Stimulated activated CD4-positive, alpha-beta T cell treated with anti-CD3 and anti-CD28 coated beads, TNF-alpha, amount 100 ng/mL, for 24 hours (primary cell): ENCODE results near the gene RIN1.
A peak's percentile ranks its signal among the peaks of the same experiment; 100 is the strongest.

Experiments used
- DNase-seq, 3 experiments: peaks; one replicate each; pipeline ENCODE4 v3.0.0-alpha.2; 2020; ENCODE audit warnings: low read depth in 3 of 3

RIN1 gene

GRCh38 chr11:66294626-66295620 is 41.3 kb downstream of the RIN1 start:
- no peak for DNase-seq

GRCh38 chr11:66293777-66294625 is 42.2 kb downstream of the RIN1 start:
- no peak for DNase-seq

- DNase-seq: no peak
Observed at GRCh38 chr11:66293352-66293751, 42.9 kb downstream of the RIN1 start.

GRCh38 chr11:66292543-66293332 is 43.5 kb downstream of the RIN1 start:
- no peak for DNase-seq

GRCh38 chr11:66291706-66292542 is 44.3 kb downstream of the RIN1 start, which contains the start of gene TMEM151A:
TMEM151A (plus strand) TSS chr11:66291894; CDS start chr11:66292014, 120 bp downstream.
- DNase-seq: peak in 1 of 3 experiments; percentile 25

GRCh38 chr11:66291303-66291705 is 44.9 kb downstream of the RIN1 start:
- no peak for DNase-seq

GRCh38 chr11:66290330-66290621 is 46.0 kb downstream of the RIN1 start:
- no peak for DNase-seq

GRCh38 chr11:66289548-66290329 is 46.5 kb downstream of the RIN1 start:
- peak; percentile 61 to 80 (median 74) for DNase-seq

- DNase-seq: peak; percentile 91 to 99 (median 97)
Observed at GRCh38 chr11:66288671-66289547, 47.3 kb downstream of the RIN1 start, which contains the start of gene YIF1A. YIF1A (minus strand) TSS chr11:66289143; CDS start chr11:66288985, 158 bp downstream.

- DNase-seq: no peak
Observed at GRCh38 chr11:66287889-66288670, 48.2 kb downstream of the RIN1 start.

GRCh38 chr11:66287211-66287888 is 48.9 kb downstream of the RIN1 start:
- no peak for DNase-seq

- DNase-seq: no peak
Observed at GRCh38 chr11:66286699-66287098, 49.5 kb downstream of the RIN1 start.

GRCh38 chr11:66285250-66285947 is 50.8 kb downstream of the RIN1 start:
- DNase-seq: no peak

- no peak for DNase-seq
Observed at GRCh38 chr11:66284526-66285078, 51.6 kb downstream of the RIN1 start.

GRCh38 chr11:66283461-66284105 is 52.7 kb downstream of the RIN1 start:
- no peak for DNase-seq
